K562 (cell line): ENCODE measurements around the gene GYPC. TPM values are rescaled to one million over a fixed set of nuclear protein-coding genes. Genes with fewer than 3 reads are reported as not detected.

ENCODE experiments used
- ATAC-seq: fragments of 200-7000 bp; cut with Tn5 transposase; 3 replicates; pipeline ENCODE4 v1.9.1; 2020; ENCODE audit warnings: moderate library complexity
- BruUV-seq: library from RNA; stranded (reverse); fragments of 400-500 nt; replicated peaks from 2 replicates; lab custom pipeline; 2021; lab: Mats Ljungman, UMichigan
- CTCF ChIA-PET: fragments of 300-600 bp; formaldehyde crosslinking; extraction: SDS; loops from one replicate; lab custom pipeline; 2021; ENCODE audit warnings: low intra/inter-chr PET ratio; lab: Yijun Ruan, JAX
- POLR2A ChIA-PET: fragments of 300-600, 350-650 bp; sonication (Branson Sonifier 250); formaldehyde crosslinking; extraction: SDS; loops from one replicate; lab custom pipeline; 2021; ENCODE audit warnings: antibody characterized with exemption, inconsistent platforms; lab: Yijun Ruan, JAX
- DNase-seq, 4 experiments: peaks; one replicate each; pipeline versions ENCODE4 v3.0.0 to v3.0.0-alpha.2; 2011 to 2018; ENCODE audit warnings: low spot score in 3 of 4, mixed read lengths in 3 of 4; ENCODE audit errors: extremely low read depth in 1 of 4
- FAIRE-seq: peaks from 2 replicates; lab custom pipeline; 2011; peaks lifted over from hg19 to GRCh38; lab: Jason Lieb, UNC
- H2AFZ ChIP-seq: 2 replicates; pipeline ENCODE4 v1.6.0; 2011; ENCODE audit warnings: low read depth, low read length, control low read depth, inconsistent platforms
- H3K27ac ChIP-seq: fragments of 200-600 bp; 3 replicates; pipeline ENCODE4 v1.8.0; 2011; ENCODE audit warnings: low read depth, mild to moderate bottlenecking, control low read depth, inconsistent platforms, low read length, moderate library complexity, mixed read lengths; ENCODE audit errors: extremely low read depth
- H3K27me3 ChIP-seq, 2 experiments: fragments of 300-600 bp in 1 of 2; 2 replicates in 1 of 2; 3 replicates in 1 of 2; pipeline versions ENCODE4 v1.6.0 to v1.8.0; 2011; ENCODE audit warnings: inconsistent platforms in 2 of 2, low read length in 2 of 2, mild to moderate bottlenecking in 1 of 2, mixed read lengths in 1 of 2, moderate library complexity in 1 of 2; ENCODE audit not compliant: control insufficient read depth in 2 of 2, insufficient read depth in 2 of 2
- H3K36me3 ChIP-seq: fragments of 300-600 bp; 3 replicates; pipeline ENCODE4 v1.8.0; 2011; ENCODE audit warnings: mild to moderate bottlenecking, low read length, inconsistent platforms; ENCODE audit not compliant: control insufficient read depth, insufficient read depth
- H3K4me1 ChIP-seq, 2 experiments: fragments of 200-600 bp in 1 of 2; replicated peaks in 1 of 2; 2 replicates in 1 of 2; 3 replicates in 1 of 2; pipeline versions ENCODE4 v1.5.1 to v1.8.0; 2011; ENCODE audit warnings: inconsistent platforms in 2 of 2, low read length in 2 of 2, mild to moderate bottlenecking in 1 of 2, mixed read lengths in 1 of 2, moderate library complexity in 1 of 2; ENCODE audit not compliant: control insufficient read depth in 2 of 2, insufficient read depth in 2 of 2
- H3K4me2 ChIP-seq: 2 replicates; pipeline ENCODE4 v1.6.1; 2011; ENCODE audit warnings: low read length, control low read depth, inconsistent platforms, mixed read lengths; ENCODE audit not compliant: insufficient read depth
- H3K4me3 ChIP-seq: fragments of 200-600 bp; sonication (generic), shearing (Covaris generic); 2 replicates; pipeline ENCODE4 v1.5.1; 2016; ENCODE audit warnings: control low read depth, inconsistent platforms
- H3K79me2 ChIP-seq: fragments of 200-600 bp; 3 replicates; pipeline ENCODE4 v1.8.0; 2011; ENCODE audit warnings: low read length, inconsistent platforms; ENCODE audit not compliant: control insufficient read depth, insufficient read depth
- H3K9ac ChIP-seq, 2 experiments: 2 replicates each; pipeline versions ENCODE4 v1.6.0 to v1.6.1; 2011; ENCODE audit warnings: low read depth in 2 of 2, low read length in 2 of 2, control low read depth in 1 of 2, inconsistent platforms in 1 of 2, mild to moderate bottlenecking in 1 of 2, mixed read lengths in 1 of 2; ENCODE audit not compliant: insufficient read depth in 1 of 2
- H3K9me1 ChIP-seq: one replicate; pipeline ENCODE4 v1.6.0; 2011; ENCODE audit warnings: inconsistent platforms, mild to moderate bottlenecking, low read length, moderate library complexity; ENCODE audit not compliant: control insufficient read depth, insufficient read depth
- H3K9me3 ChIP-seq: replicated peaks from 2 replicates; pipeline ENCODE4 v1.5.1; 2011; ENCODE audit warnings: low read depth, low read length, inconsistent platforms; ENCODE audit not compliant: control insufficient read depth, insufficient read depth
- H4K20me1 ChIP-seq: replicated peaks from 2 replicates; pipeline ENCODE4 v1.6.1; 2011; ENCODE audit warnings: low read length, inconsistent platforms, mixed read lengths; ENCODE audit not compliant: control insufficient read depth, insufficient read depth
- ATF7 ChIP-seq: fragments of 450-650 bp; IDR thresholded peaks from 2 replicates; pipeline ENCODE4 v1.7.1; 2014; ENCODE audit warnings: mild to moderate bottlenecking, moderate library complexity
- CAMTA2 ChIP-seq: fragments of 250-450 bp; sonication (Bioruptor Pico); conservative IDR thresholded peaks from 2 replicates; pipeline ENCODE4 v1.5.1; 2022
- CEBPB ChIP-seq: fragments of 450-650 bp; IDR thresholded peaks from 2 replicates; pipeline ENCODE4 v1.6.1; 2016; ENCODE audit warnings: missing genetic modification characterization, missing compliant biosample characterization
- CXXC5 ChIP-seq: fragments of 250-450 bp; sonication (Bioruptor Pico); IDR thresholded peaks from 2 replicates; pipeline ENCODE4 v1.8.0; 2022; ENCODE audit warnings: inconsistent platforms, mild to moderate bottlenecking, moderate library complexity
- KAT8 ChIP-seq: fragments of 450-650 bp; IDR thresholded peaks from 2 replicates; pipeline ENCODE4 v1.6.1; 2016; ENCODE audit warnings: low read depth, mild to moderate bottlenecking
- MECOM ChIP-seq: fragments of 250-450 bp; sonication (Bioruptor Pico); IDR thresholded peaks from 2 replicates; pipeline ENCODE4 v1.8.0; 2022; ENCODE audit warnings: inconsistent platforms
- MEIS2 ChIP-seq: fragments of 450-650 bp; IDR thresholded peaks from 2 replicates; pipeline ENCODE4 v1.6.1; 2014; ENCODE audit warnings: mild to moderate bottlenecking; ENCODE audit not compliant: partially characterized antibody
- NFYB ChIP-seq: IDR thresholded peaks from 2 replicates; pipeline ENCODE4 v1.6.1; 2011; ENCODE audit warnings: mild to moderate bottlenecking, moderate library complexity; ENCODE audit not compliant: insufficient read length; ENCODE audit errors: extremely low read depth
- POLR3G ChIP-seq: IDR thresholded peaks from 2 replicates; pipeline ENCODE4 v1.6.1; 2011; ENCODE audit not compliant: insufficient read length, insufficient replicate concordance; ENCODE audit errors: extremely low read depth
- RBBP5 ChIP-seq: fragments of 200-600 bp; sonication (generic); IDR thresholded peaks from 2 replicates; pipeline ENCODE4 v1.6.1; 2012; ENCODE audit warnings: borderline replicate concordance, mild to moderate bottlenecking, low read length, control low read depth, inconsistent platforms; ENCODE audit not compliant: insufficient read depth, poor library complexity, severe bottlenecking
- SMARCA5 ChIP-seq: fragments of 450-650 bp; IDR thresholded peaks from 2 replicates; pipeline ENCODE4 v1.6.1; 2016
- SNIP1 ChIP-seq: fragments of 450-650 bp; IDR thresholded peaks from 2 replicates; pipeline ENCODE4 v1.7.1; 2017; ENCODE audit warnings: low read depth, mild to moderate bottlenecking
- ZEB2 ChIP-seq: fragments of 450-650 bp; IDR thresholded peaks from 2 replicates; pipeline ENCODE4 v1.6.1; 2016
- ZNF197 ChIP-seq: fragments of 200-800 bp; sonication (Bioruptor generic); IDR thresholded peaks from 2 replicates; pipeline ENCODE4 v1.6.1; 2016; ENCODE audit warnings: low read depth, missing genetic modification characterization, missing compliant biosample characterization
- ZNF507 ChIP-seq: conservative IDR thresholded peaks from 2 replicates; pipeline ENCODE4 v1.6.1; 2017; ENCODE audit warnings: missing genetic modification characterization, missing compliant biosample characterization
- ZNF830 ChIP-seq: fragments of 250-450 bp; sonication (Bioruptor Pico); IDR thresholded peaks from 2 replicates; pipeline ENCODE4 v1.5.0; 2021; ENCODE audit warnings: mild to moderate bottlenecking
- WGBS: fragments of 100-300 bp; shearing (Covaris generic); methylation state at CpG from one replicate; pipeline ENCODE4 v1.1.6; 2016; ENCODE audit warnings: low coverage, mixed read lengths; ENCODE audit not compliant: insufficient coverage; ENCODE audit errors: missing lambda C conversion rate; 5-methylcytosine and 5-hydroxymethylcytosine counted together
- in situ Hi-C: fragments of 300-500 bp; cut with MboI; formaldehyde crosslinking; loops from 4 replicates; pipeline ENCODE4 v1.15.0; 2018; ENCODE audit warnings: inconsistent platforms, mixed read lengths
- intact Hi-C: fragments of 100-400 bp; cut with micrococcal nuclease; formaldehyde crosslinking; loops from 2 replicates; pipeline ENCODE4 v1.14.2; 2022
- polyA plus RNA-seq, 8 experiments: library from polyadenylated mRNA; depleted of rRNA in 4 of 8; stranded (reverse) in 5 of 8; unstranded in 3 of 8; fragments of >200 nt; fragmentation: Nextera tagmentation in 2 of 8; fragmentation: Illumina TruSeq in 1 of 8; extraction: Ambion mirVana in 2 of 8; extraction: Trizol in 1 of 8; gene quantifications; 2 replicates each; pipeline versions ENCODE4 v1.2.1 to v1.2.3, GENCODE V29; 2011 to 2014; ENCODE audit warnings: inconsistent platforms in 1 of 8, missing spikeins in 1 of 8
- total RNA-seq, 7 experiments: library from RNA; depleted of rRNA in 6 of 7; stranded (reverse); fragments of >200 nt in 6 of 7; fragmentation: Illumina TruSeq in 2 of 7; extraction: Trizol in 2 of 7; gene quantifications; 2 replicates each; pipeline versions ENCODE4 v1.2.1 to v1.2.3, GENCODE V29; 2011 to 2021; ENCODE audit warnings: low replicate concordance in 1 of 7
- TF ChIP-seq, protein P1 (sequence below): fragments of 450-650 bp; IDR thresholded peaks from 2 replicates; pipeline ENCODE4 v1.6.1; 2016; ENCODE audit warnings: missing biosample characterization, missing genetic modification characterization
- TF ChIP-seq, protein P2 (sequence below): fragments of 450-650 bp; formaldehyde crosslinking; IDR thresholded peaks from 2 replicates; pipeline ENCODE4 v1.4.0; 2020; ENCODE audit warnings: mild to moderate bottlenecking, moderate library complexity
- TF ChIP-seq, protein P3 (sequence below): IDR thresholded peaks from 2 replicates; pipeline ENCODE4 v1.6.1; 2012; ENCODE audit warnings: low read depth, low read length, improper control_type of control experiment, borderline replicate concordance

The GYPC gene
- total and polyA plus RNA-seq, 9 of the 15 experiments (the other 6 are each of a cell fraction or from before 2014, with no cell fraction given): 50.6 to 282 (median 194) TPM

DNA sequence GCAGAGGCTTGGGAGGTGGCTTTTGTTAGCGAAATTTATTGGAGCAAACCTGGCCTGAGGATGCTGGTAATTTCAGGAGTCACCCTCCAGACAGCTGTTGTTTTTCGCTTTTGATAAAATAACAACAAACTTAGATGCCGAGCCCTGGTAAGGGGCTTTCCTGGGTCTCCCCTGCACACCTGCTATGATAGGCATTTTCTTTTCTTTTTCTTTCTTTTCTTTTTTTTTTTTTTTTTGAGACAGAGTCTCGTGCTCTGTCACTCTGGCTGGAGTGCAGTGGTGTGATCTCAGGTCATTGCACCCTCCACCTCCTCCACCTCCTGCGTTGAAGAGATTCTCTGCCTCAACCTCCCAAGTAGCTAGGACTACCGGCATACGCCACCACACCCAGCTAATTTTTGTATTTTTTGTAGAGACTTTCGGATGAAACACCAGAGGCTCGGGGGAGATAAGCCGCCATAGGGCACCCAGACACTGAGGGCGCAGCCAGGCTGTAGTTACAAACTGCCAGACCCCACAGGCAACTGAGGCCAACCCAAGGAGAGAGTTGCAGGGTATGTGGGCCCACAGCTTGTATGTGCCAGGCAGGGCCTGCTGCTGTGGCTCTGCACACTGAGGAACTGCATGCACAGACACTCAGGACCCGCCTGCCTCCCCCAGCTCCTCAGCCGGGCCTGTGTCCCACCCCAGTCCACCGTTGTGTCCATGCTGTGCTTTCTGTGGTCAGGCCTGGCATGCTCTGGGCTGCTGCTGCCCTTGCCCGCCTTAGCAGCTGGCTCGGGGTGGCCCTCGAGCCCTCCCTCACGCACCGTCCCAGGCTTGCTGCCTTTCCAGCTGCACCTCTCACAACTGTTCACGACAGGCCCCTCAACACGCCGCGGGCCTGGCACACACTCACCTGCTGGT lies 3.9 kb downstream of the GYPC start:
- H4K20me1 ChIP-seq: peaks cover 18% of the 10 kb centered on the region
- 70% methylated on average over 20 of the region's 23 CpGs for WGBS
- no TSS peak for BruUV-seq
- H3K9me1 ChIP-seq: no peaks in the 10 kb centered on the region
- H3K36me3 ChIP-seq: peaks cover 62% of the 10 kb centered on the region
- no peaks in the 10 kb centered on the region for H3K27me3 ChIP-seq
- H3K4me2 ChIP-seq: peak overlapping the region; percentile 92
- peak overlapping the region; percentile 92; the same call in 2 of the 3 replicates for H3K27ac ChIP-seq
- ChIA-PET CTCF (no interaction called here), POLR2A (interaction anchor here (0.6 to 1.2 kb wide), 4 partner anchors 10 to 156 kb away, joined by 3 to 5 read pairs (median 3); no protein-coding TSS in a partner anchor)
- no peak overlapping the region for H2AFZ ChIP-seq
- no peak for ATAC-seq
- no peak for FAIRE-seq
- intact Hi-C loops (no loop called here), in situ Hi-C loops (no loop called here)
- peaks cover 97% of the 10 kb centered on the region for H3K79me2 ChIP-seq
- peak overlapping the region; percentile 86 to 96 for H3K9ac ChIP-seq
- DNase-seq: no peak
- peaks cover 70 to 79% of the 10 kb centered on the region in 2 experiments for H3K4me1 ChIP-seq
- no peaks in the 10 kb centered on the region for H3K9me3 ChIP-seq
- H3K4me3 ChIP-seq: 0 out of 2 replicates have a peak overlapping the region, but pooled peaks have one; percentile 0
- no peak for TF ChIP-seq RBBP5
- TF ChIP-seq, protein P1, sequence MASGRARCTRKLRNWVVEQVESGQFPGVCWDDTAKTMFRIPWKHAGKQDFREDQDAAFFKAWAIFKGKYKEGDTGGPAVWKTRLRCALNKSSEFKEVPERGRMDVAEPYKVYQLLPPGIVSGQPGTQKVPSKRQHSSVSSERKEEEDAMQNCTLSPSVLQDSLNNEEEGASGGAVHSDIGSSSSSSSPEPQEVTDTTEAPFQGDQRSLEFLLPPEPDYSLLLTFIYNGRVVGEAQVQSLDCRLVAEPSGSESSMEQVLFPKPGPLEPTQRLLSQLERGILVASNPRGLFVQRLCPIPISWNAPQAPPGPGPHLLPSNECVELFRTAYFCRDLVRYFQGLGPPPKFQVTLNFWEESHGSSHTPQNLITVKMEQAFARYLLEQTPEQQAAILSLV: no peak
- TF ChIP-seq SNIP1: no peak
- TF ChIP-seq KAT8: no peak
- TF ChIP-seq MEIS2: no peak
- 0 out of 2 replicates have a peak, but pooled peaks have one; percentile 5 for TF ChIP-seq SMARCA5
- TF ChIP-seq, protein P2, sequence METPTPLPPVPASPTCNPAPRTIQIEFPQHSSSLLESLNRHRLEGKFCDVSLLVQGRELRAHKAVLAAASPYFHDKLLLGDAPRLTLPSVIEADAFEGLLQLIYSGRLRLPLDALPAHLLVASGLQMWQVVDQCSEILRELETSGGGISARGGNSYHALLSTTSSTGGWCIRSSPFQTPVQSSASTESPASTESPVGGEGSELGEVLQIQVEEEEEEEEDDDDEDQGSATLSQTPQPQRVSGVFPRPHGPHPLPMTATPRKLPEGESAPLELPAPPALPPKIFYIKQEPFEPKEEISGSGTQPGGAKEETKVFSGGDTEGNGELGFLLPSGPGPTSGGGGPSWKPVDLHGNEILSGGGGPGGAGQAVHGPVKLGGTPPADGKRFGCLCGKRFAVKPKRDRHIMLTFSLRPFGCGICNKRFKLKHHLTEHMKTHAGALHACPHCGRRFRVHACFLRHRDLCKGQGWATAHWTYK (CRISPR knock-in tag): no peak
- TF ChIP-seq ATF7: no peak
- TF ChIP-seq CXXC5: 0 out of 2 replicates have a peak, but pooled peaks have one; percentile 4
- no peak for TF ChIP-seq CAMTA2
- TF ChIP-seq, protein P3, sequence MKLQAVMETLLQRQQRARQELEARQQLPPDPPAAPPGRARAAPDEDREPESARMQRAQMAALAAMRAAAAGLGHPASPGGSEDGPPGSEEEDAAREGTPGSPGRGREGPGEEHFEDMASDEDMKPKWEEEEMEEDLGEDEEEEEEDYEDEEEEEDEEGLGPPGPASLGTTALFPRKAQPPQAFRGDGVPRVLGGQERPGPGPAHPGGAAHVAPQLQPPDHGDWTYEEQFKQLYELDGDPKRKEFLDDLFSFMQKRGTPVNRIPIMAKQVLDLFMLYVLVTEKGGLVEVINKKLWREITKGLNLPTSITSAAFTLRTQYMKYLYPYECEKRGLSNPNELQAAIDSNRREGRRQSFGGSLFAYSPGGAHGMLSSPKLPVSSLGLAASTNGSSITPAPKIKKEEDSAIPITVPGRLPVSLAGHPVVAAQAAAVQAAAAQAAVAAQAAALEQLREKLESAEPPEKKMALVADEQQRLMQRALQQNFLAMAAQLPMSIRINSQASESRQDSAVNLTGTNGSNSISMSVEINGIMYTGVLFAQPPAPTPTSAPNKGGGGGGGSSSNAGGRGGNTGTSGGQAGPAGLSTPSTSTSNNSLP: 0 out of 2 replicates have a peak, but pooled peaks have one; percentile 5
- TF ChIP-seq POLR3G: no peak
- TF ChIP-seq NFYB: no peak
- TF ChIP-seq ZNF507: no peak
- no peak for TF ChIP-seq MECOM
- TF ChIP-seq ZNF197 (CRISPR knock-in tag): no peak
- TF ChIP-seq CEBPB: no peak
- no peak for TF ChIP-seq ZEB2
- no peak for TF ChIP-seq ZNF830 (CRISPR knock-in tag)
